NCI-H526 treated with DMSO at 0.1 percent for 48 hours (cell line): ENCODE data around the gene GUCY2D.
"Not testable (repeated sequence)": the region's sequence is repeated elsewhere in the genome, so short reads cannot be mapped to it uniquely, and the experiment has no call there.

Source experiments
- DNase-seq: peaks from one replicate; lab custom pipeline; 2025; lab: John Stamatoyannopoulos, UW

GUCY2D gene

GRCh38 chr17:8001976-8002720 lies at the start of gene GUCY2D:
Gene GUCY2D (plus strand): TSS chr17:8002615. CDS start chr17:8003048, 433 bp downstream.
- DNase-seq: no peak

DNA sequence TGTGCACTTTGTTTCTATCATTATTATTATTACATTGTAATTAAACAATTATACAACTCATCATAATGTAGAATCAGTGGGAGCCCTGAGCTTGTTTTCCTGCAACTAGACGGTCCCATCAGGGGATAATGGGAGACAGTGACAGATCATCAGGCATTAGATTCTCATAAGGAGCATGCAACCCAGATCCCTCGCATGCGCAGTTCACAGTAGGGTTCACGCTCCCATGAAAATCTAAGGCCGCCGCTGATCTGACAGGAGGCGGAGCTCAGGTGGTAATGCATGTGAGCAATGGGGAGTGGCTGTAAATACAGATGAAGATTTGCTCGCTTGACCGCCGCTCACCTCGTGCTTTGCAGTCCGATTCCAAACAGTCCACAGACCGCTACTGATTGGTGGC lies 49.1 kb upstream of the GUCY2D start:
- not testable (repeated sequence) for DNase-seq

DNA sequence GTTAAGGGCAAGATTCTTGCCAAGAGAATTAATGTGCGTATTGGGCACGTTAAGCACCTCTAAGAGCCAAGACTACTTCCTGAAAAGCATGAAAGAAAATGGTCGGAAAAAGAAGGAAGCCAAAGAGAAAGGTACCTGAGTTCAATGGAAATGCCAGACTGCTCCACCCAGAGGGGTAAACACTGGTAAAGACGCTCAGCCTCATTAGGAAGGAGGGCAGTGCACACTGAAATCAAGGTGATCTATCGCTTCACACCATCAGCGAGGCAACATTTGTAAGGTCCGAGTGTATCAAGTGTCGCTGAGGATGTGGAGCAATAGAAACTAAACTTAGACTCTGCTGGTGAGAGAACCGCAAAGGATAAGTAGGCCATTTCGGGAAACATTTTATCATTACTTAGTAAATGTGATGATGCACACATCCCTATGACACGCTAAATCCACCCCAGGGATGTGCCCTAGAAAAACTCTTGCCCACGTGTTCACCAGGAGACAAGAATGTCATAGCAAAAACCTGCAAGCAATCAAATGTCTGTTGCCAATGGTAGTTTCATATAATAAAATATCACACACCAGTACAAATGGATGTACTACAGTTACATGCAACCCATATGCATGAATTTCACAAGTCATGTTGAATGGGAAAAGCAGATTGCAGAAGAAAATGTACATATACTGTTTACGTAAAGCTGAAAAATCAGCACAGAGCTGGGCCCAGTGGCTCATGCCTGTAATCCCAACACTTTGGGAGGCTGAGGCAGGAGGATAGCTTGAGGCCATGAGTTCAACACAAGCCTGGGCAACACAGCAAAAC lies 46.8 kb upstream of the GUCY2D start:
- DNase-seq: no peak

- no peak for DNase-seq
Measured at GRCh38 chr17:7956228-7956965, 46.0 kb upstream of the GUCY2D start.

DNA sequence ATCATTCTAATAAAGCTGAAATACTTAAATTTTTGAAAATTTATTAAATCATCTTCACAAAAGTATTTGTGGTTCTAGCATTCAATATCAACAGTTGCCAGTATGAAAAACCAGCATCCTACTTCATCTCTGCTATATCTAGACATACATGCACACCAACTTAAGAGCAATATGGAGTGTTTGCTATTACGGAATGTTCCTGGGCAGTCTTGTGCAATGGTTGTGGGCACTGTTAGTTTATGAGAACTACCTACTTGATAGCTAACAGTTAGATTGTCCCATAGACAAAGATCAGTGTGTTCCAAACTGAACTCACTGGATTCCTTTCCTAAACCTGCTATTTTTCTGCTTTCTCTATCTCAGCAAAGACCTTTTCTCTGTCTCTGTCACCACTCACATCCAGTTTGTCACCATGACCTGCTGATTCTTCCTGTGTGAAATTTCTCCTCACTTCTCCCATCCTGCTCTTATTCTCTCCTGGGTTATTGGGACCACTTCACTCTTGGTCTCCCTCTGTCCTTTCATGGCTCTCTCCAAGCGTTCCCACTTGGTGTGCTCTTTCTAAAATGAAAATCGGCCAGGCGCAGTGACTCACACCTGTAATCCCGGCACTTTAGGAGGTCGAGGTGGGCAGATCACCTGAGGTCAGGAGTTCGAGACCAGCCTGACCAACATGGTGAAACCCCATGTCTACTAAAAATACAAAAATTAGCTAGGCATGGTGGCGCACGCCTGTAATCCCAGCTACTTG lies 42.7 kb upstream of the GUCY2D start:
- no peak for DNase-seq

- no peak for DNase-seq
Measured at GRCh38 chr17:7961421-7961820, 41.0 kb upstream of the GUCY2D start.

DNA sequence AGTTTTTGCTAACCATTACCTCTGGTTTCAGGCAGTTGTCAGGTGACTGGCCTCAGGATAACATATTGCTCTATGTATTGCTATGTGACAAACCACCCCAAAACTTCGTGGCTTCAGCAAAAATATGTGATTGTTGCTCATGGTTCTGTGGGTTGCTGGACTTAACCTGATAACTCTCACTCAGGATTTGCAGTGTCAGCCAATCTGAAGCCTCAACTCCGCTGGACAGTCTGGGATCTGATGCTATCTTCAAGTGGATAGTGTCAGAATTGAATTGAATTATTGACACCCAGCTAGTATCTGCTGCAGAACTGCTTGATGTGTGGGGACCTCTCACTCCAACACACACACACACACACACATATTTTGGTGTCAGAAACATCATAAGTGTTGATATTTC lies 34.7 kb upstream of the GUCY2D start:
- DNase-seq: no peak

DNA sequence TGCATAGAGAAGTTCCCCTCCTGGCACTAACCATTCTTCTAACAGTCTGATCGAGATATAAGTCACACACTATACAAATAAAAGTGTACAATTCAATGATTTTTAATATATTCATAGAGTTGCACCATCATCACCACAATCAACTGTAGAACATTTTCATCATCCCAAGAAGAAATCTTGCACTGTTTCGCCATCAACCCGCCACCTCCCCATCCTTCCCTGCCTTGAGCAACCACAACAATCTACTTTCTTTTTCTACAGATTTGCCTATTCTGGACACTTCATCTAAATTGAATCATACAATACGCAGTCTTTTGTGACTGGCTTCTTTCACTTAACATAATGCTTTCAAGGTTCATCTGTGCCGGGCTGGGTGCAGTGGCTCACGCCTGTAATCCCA lies 33.0 kb upstream of the GUCY2D start:
- DNase-seq: no peak

DNA sequence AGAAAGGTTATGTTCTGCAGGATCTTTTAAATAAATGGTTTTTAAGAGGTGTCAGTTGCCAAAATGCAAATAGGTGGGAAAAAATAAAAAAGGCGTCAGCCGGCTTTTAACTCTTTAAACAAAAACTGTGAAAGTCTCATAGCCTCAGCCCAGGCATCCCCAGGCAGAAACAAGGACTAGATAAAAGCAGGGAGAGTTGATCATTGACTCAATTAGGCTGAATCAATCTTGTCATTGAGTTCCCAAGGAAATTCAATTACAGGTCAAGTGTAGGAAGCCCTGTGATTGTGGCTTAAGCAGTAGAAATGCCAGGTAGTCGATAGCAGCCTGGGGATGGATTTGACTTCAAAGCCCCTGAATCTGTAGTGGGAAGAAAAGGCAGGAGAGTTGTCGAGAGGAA lies 30.8 kb upstream of the GUCY2D start:
- no peak for DNase-seq

DNA sequence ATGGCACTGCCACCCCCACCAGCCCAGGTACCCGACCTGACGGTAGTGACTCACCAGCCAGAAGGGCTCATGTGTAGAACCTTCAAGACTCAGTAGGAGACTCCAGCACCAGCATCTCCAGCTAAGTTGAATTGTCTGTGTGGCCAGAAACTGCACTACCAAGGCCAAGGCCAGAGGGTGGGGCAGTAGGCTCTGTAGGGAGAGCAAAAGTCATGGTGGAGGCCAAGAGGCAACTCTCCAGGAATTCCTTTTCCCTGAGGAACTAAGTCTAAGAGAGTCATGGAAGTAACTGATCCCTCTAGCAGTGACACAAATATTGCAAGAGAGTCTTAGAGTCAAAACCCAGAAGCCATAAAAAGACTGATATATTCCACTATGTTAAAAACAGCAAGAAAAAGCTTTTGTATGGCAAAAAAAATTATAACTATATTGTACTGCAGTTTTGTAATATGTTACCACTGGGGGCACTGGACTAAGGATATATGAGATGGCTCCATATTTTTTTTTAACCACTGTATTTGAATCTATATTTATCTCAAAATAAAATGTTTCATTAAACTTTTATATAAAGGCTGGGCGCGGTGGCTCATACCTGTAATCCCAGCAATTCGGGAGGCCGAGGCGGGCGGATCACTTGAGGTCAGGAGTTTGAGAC lies 30.2 kb upstream of the GUCY2D start:
- no peak for DNase-seq

GRCh38 chr17:7974638-7975131 lies 27.7 kb upstream of the GUCY2D start:
- DNase-seq: no peak

GRCh38 chr17:7977039-7977438 lies 25.4 kb upstream of the GUCY2D start:
- no peak for DNase-seq

DNA sequence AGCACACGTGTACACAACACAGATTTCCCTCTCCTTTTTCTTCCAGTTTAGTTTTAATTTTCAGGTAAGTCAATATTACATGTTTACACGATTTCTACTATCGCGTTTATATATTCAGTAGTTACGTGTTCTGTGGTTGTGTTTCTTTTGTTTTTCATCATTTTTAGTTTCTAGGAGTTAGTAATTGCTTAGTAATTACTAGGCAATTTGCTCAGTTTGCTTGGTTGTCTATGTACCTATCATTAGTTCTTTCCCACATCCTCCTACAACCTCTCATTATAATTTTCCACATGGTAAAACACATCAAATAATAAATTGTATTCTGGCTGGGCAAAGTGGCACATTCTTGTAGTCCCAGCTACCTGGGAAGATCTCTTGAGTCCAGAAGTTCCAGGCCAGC lies 24.6 kb upstream of the GUCY2D start:
- DNase-seq: no peak

DNA sequence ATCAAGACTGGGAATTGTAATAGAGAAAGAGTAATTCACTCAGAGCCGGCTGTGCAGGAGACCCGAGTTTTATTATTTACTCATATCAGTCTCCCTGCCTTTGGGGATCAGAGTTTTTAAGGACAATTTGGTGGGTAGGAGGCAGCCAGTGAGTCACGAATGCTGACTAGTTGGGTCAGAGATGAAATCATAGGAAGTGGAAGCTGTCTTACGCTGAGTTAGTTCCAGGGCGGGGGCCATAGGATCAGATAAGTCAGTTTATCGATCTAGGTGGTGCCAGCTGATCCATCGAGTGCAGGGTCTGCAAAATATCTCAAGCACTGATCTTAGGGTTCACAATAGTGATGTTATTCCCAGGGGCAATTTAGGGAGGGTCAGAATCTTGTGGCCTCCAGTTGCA lies 20.2 kb upstream of the GUCY2D start:
- no peak for DNase-seq

DNA sequence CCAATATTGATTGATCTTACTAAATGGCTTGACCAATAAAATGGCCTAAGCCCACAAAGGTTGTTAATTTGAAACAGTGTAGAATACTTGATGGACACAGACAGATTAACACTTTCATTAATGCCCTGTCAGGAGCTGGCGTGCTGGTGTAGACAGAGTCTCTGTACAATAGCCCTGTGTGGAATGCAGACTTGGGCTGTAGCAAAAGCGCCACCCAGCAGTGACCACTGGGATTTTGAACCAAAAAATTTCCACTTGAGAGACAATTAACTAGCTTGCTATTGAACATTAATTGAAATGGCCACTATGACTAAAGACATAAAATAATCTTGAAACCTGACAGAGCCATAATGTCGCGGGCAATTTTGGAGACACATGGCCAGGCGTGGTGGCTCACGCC lies 19.7 kb upstream of the GUCY2D start:
- no peak for DNase-seq

- DNase-seq: no peak
Measured at GRCh38 chr17:7984904-7985303, 17.5 kb upstream of the GUCY2D start.

DNA sequence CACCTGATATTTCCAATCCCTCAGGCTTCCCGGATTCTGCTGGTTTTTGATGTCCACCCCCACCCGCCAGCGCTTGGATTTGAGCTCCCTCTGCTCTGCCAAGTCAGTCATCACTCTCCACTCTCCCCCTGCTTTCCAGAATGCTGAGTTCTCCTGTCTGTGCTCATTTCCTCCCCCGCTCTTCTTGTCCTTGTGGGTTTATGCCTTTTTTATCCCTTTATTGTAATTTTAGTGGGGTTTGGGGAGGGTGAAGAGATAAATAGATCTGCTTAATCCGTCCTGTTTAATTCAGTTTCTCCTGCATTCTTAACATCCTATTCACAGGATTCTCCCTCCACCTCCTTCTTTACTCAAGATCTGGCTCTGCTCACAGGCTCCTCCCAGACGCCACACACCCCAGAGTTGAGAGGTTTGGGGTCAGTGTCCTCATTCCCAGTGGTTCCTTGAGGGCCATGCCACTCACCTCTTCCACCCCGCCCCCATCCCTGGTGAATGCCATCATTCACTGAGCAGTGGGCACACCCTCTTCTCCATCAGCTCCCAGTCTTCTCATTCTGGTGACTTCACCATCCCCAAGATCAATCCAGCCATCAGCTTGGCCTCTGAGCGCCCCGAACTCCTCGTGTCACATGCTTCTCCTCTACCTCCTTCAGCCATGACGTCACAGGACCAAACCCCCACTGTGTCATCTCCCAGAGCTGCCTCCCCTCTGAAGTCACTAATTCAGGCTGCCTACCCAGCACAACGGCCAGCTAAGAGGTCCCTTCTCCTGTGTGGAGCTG lies 15.1 kb upstream of the GUCY2D start:
- no peak for DNase-seq

DNA sequence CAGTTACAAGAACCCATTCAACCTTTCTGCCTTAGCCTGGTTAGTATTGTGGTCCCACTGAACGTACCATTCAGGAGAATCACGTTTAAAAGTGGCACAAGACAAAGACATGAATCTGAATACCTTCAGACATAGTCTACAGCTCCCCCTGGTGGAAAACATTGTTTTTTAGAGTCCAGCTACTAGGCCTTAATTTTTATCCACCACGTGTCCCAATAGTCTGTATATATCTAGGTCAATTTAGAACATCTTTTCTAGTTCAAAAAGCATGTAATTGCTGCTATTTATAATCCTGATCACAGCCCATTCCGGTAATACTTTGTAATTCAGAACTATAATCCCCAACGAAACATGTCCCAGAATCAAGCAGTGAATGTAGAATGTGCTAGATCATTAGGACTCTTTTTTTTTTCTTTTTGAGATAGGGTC lies 13.7 kb upstream of the GUCY2D start:
- peak; percentile 46 for DNase-seq

- peak; percentile 11 for DNase-seq
Measured at GRCh38 chr17:7989781-7990655, 12.4 kb upstream of the GUCY2D start.
